ENCODE data around the gene NHS.

NHS gene

GRCh38 chrX:17689971-17690409, 315.0 kb downstream of the NHS start:
- peak; percentile 27 to 49 for DNase-seq

- DNase-seq: no peak
Observed at GRCh38 chrX:17692709-17693346, 317.8 kb downstream of the NHS start.

- peak; percentile 14 to 21 for DNase-seq
Observed at GRCh38 chrX:17697191-17697590, 322.2 kb downstream of the NHS start.

- no peak for DNase-seq
Observed at GRCh38 chrX:17700976-17701375, 326.0 kb downstream of the NHS start.

- DNase-seq: no peak
Observed at GRCh38 chrX:17703201-17703600, 328.2 kb downstream of the NHS start.

GRCh38 chrX:17705211-17705610, 330.2 kb downstream of the NHS start:
- DNase-seq: no peak

- DNase-seq: no peak
Observed at GRCh38 chrX:17706676-17707075, 331.7 kb downstream of the NHS start.

- no peak for DNase-seq
Observed at GRCh38 chrX:17707731-17708130, 332.7 kb downstream of the NHS start.

GRCh38 chrX:17710871-17711301, 335.9 kb downstream of the NHS start:
- DNase-seq: no peak

GRCh38 chrX:17713288-17713687, 338.3 kb downstream of the NHS start:
- DNase-seq: no peak

- DNase-seq: no peak
Observed at GRCh38 chrX:17718649-17719165, 343.7 kb downstream of the NHS start.

- no peak for DNase-seq
Observed at GRCh38 chrX:17719711-17720110, 344.7 kb downstream of the NHS start.

- DNase-seq: no peak
Observed at GRCh38 chrX:17721715-17722114, 346.7 kb downstream of the NHS start.

GRCh38 chrX:17725181-17725580, 350.2 kb downstream of the NHS start:
- DNase-seq: no peak

- no peak for DNase-seq
Observed at GRCh38 chrX:17732138-17732783, 357.3 kb downstream of the NHS start.

GRCh38 chrX:17735406-17735805, 360.4 kb downstream of the NHS start:
- DNase-seq: no peak

- no peak for DNase-seq
Observed at GRCh38 chrX:17736478-17736855, 361.5 kb downstream of the NHS start.

GRCh38 chrX:17736856-17737709, 362.1 kb downstream of the NHS start, which contains the start of gene SCML1:
SCML1 (plus strand) TSS chrX:17737493; CDS start chrX:17744187, 6,694 bp downstream.
- no peak for DNase-seq

GRCh38 chrX:17737710-17737985, 362.6 kb downstream of the NHS start:
- DNase-seq: no peak

GRCh38 chrX:17737986-17738713, 363.1 kb downstream of the NHS start:
- DNase-seq: no peak

- DNase-seq: no peak
Observed at GRCh38 chrX:17738737-17739535, 363.9 kb downstream of the NHS start.
